OCI-LY3 (cell line): ENCODE data around the gene ANK3.

Source experiments
- CTCF ChIP-seq: fragments of 200-600, 300-600 bp; sonication (generic); IDR thresholded peaks from 2 replicates; pipeline ENCODE4 v1.5.1; 2014; ENCODE audit warnings: antibody characterized with exemption, low read length, low read depth
- EZH2phosphoT487 ChIP-seq: fragments of 200-600 bp; shearing (Covaris generic); IDR thresholded peaks from 2 replicates; pipeline ENCODE4 v1.6.1; 2018; ENCODE audit warnings: antibody characterized with exemption, mixed run types, low read depth

- TF ChIP-seq CTCF (no peak), EZH2phosphoT487 (no peak)
Measured at GRCh38 chr10:60400366-60400765, 10.7 kb upstream of the ANK3 start.
